Muscle layer of colon (tissue), 2 donors: ENCODE results near the gene RGP1.

Experiments used
- H3K27ac ChIP-seq: one replicate; pipeline ENCODE4 v1.7.0; 2013; ENCODE audit warnings: low read depth, mild to moderate bottlenecking, low read length, moderate library complexity
- H3K27me3 ChIP-seq, 2 donors: one replicate each; pipeline ENCODE4 v1.7.0; 2013; ENCODE audit warnings: low read length in 2 of 2, mild to moderate bottlenecking in 2 of 2; ENCODE audit not compliant: insufficient read depth in 2 of 2, control insufficient read depth in 1 of 2
- H3K36me3 ChIP-seq: one replicate; pipeline ENCODE4 v1.7.0; 2013; ENCODE audit warnings: mild to moderate bottlenecking, low read length; ENCODE audit not compliant: insufficient read depth
- H3K4me1 ChIP-seq: one replicate; pipeline ENCODE4 v1.7.0; 2013; ENCODE audit warnings: mild to moderate bottlenecking, low read length; ENCODE audit not compliant: insufficient read depth
- H3K4me3 ChIP-seq, 2 donors: one replicate each; pipeline ENCODE4 v1.7.0; 2013; ENCODE audit warnings: low read length in 2 of 2, low read depth in 1 of 2, mild to moderate bottlenecking in 1 of 2, moderate library complexity in 1 of 2
- H3K9ac ChIP-seq: one replicate; pipeline ENCODE4 v1.7.0; 2013; ENCODE audit warnings: low read length
- H3K9me3 ChIP-seq: one replicate; pipeline ENCODE4 v1.7.0; 2013; ENCODE audit warnings: mild to moderate bottlenecking, low read length
- donor health status: abdominal sarcoma.
- donor health status: Adenocarcinoma of cecum.

Gene RGP1

DNA sequence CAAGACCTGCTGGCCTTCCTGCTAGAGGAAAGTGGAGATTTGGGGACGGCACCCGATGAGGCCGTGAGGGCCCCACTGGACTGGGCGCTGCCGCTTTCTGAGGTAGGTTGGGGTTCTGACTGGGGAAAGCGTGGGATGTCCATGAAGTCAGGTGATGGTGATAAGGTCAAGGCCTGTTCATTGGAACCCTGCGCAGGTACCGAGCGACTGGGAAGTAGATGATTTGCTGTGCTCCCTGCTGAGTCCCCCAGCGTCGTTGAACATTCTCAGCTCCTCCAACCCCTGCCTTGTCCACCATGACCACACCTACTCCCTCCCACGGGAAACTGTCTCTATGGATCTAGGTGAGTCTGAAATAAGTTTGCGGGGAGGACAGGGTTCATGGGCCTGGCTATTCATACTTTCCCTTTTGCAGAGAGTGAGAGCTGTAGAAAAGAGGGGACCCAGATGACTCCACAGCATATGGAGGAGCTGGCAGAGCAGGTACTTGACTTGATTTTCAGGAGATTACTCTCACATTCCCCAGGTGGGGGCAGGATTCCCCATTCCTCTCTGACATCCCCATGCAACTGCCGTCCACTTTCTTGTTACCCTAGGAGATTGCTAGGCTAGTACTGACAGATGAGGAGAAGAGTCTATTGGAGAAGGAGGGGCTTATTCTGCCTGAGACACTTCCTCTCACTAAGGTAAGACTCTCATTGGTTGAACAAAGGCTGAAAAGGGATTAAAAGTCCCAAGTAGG is 16.1 kb upstream of the RGP1 start:
- H3K4me3 ChIP-seq: peak overlapping the region; percentile 60 to 92
- no peaks in the 10 kb centered on the region for H3K27me3 ChIP-seq
- peaks cover 37% of the 10 kb centered on the region for H3K36me3 ChIP-seq
- H3K4me1 ChIP-seq: peaks cover 49% of the 10 kb centered on the region
- H3K9me3 ChIP-seq: no peaks in the 10 kb centered on the region
- peak overlapping the region; percentile 95 for H3K9ac ChIP-seq
- peak overlapping the region; percentile 95 for H3K27ac ChIP-seq

DNA sequence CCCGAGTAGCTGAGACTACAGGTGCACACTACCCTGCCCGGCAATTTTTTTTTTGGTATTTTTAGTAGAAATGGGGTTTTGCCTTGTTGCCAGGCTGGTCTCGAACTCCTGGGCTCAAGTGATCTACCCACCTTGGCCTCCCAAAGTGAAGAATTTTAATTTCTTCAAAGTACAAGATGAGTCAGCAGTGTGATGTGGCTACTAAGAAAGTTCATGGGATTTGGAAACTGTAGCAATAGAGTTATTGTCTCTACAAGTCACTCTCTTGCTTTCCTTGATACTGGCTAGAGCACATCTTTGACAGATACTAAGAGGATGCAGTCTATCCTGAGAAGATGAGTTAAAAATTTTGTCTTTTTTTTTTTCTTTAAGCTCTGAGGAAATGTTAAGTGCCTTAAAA is 15.0 kb upstream of the RGP1 start:
- H3K9me3 ChIP-seq: no peaks in the 10 kb centered on the region
- H3K36me3 ChIP-seq: peaks cover 49% of the 10 kb centered on the region
- no peaks in the 10 kb centered on the region for H3K27me3 ChIP-seq
- H3K4me3 ChIP-seq: no peak overlapping the region
- no peak overlapping the region for H3K9ac ChIP-seq
- peak overlapping the region; percentile 27 for H3K27ac ChIP-seq
- peaks cover 38% of the 10 kb centered on the region for H3K4me1 ChIP-seq

GRCh38 chr9:35736201-35736633 is 12.9 kb upstream of the RGP1 start:
- no peaks in the 10 kb centered on the region for H3K27me3 ChIP-seq
- peaks cover 69% of the 10 kb centered on the region for H3K36me3 ChIP-seq
- H3K27ac ChIP-seq: peak overlapping the region; percentile 2
- no peak overlapping the region for H3K4me3 ChIP-seq
- H3K4me1 ChIP-seq: peaks cover 17% of the 10 kb centered on the region
- H3K9ac ChIP-seq: no peak overlapping the region
- no peaks in the 10 kb centered on the region for H3K9me3 ChIP-seq

- no peak overlapping the region for H3K9ac ChIP-seq
Measured at GRCh38 chr9:35737143-35737542, 11.9 kb upstream of the RGP1 start.

DNA sequence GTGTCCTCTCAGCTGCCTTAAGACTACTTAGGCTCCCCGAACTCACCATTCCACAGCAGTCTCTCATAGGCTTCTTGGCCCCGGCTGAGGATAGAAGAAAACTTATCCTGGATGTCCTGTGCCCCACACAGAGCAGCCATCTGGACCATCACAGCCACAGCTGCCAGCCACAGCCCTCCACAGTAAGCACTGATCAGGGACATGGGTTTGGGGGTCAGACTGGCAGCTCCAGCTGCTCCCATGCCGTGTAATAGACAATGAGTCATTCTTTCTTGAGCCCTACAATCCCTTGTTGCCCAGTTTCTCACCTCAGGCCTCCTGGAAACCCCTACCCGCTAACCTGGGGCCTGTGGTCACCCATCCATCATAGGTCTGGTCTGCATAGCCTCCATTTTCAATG is 10.9 kb upstream of the RGP1 start:
- Histone ChIP-seq H3K9me3 (no peaks in the 10 kb centered on the region), H3K27ac (no peak overlapping the region), H3K4me3 (no peak overlapping the region), H3K36me3 (peaks cover 87% of the 10 kb centered on the region), H3K9ac (no peak overlapping the region), H3K27me3 (no peaks in the 10 kb centered on the region), H3K4me1 (peaks cover 14% of the 10 kb centered on the region)

More at GRCh38 chr9:35737143-35737542, 11.9 kb upstream of the RGP1 start:
- H3K4me1 ChIP-seq: peaks cover 17% of the 10 kb centered on the region
- no peaks in the 10 kb centered on the region for H3K9me3 ChIP-seq
- H3K4me3 ChIP-seq: no peak overlapping the region
- H3K27ac ChIP-seq: no peak overlapping the region
- H3K27me3 ChIP-seq: no peaks in the 10 kb centered on the region
- H3K36me3 ChIP-seq: peaks cover 77% of the 10 kb centered on the region

DNA sequence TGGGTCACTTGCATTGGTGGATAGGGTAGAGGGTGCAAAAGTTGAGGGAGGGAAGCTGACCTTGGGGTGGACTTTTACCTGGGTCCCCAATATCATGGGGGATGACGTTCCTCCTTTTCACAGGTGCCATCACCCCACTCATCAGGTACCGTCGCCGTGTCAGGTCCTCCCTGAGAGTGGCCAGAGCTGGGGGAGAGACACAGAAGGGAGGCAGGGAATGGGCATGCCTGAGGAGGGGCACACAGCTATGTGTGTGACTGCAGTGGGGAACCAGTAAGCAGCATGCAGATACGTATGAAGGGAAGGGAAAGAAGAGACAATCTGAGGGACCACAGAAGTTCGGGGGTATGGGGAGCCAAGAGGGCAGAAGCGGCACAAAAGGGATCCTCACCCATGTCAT is 10.2 kb upstream of the RGP1 start:
- H3K4me3 ChIP-seq: no peak overlapping the region
- no peaks in the 10 kb centered on the region for H3K27me3 ChIP-seq
- H3K27ac ChIP-seq: no peak overlapping the region
- H3K4me1 ChIP-seq: peaks cover 6% of the 10 kb centered on the region
- peaks cover 95% of the 10 kb centered on the region for H3K36me3 ChIP-seq
- H3K9me3 ChIP-seq: no peaks in the 10 kb centered on the region
- H3K9ac ChIP-seq: no peak overlapping the region

DNA sequence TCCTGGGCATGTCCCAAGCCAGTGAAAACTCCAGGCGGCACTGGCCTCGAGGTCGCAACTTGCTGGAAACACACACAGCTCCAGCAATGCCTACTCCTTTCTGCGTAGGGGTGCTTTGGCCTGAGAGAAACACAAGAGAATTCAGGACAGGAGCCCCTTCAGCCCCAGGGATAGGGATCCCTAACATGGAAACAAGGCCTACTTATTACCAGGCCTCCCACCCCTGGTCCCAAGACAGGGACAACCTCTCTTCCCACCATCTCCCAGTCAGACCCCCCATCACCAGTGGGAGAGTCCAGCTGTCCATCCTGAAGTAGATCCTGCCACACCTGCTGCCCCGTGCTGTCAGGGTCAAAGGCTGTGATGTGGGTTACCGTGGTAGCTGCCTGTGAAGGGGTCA is 8.8 kb upstream of the RGP1 start:
- Histone ChIP-seq H3K4me3 (no peak overlapping the region), H3K36me3 (peaks cover 94% of the 10 kb centered on the region), H3K9ac (no peak overlapping the region), H3K9me3 (no peaks in the 10 kb centered on the region), H3K4me1 (no peaks in the 10 kb centered on the region), H3K27ac (no peak overlapping the region), H3K27me3 (no peaks in the 10 kb centered on the region)

DNA sequence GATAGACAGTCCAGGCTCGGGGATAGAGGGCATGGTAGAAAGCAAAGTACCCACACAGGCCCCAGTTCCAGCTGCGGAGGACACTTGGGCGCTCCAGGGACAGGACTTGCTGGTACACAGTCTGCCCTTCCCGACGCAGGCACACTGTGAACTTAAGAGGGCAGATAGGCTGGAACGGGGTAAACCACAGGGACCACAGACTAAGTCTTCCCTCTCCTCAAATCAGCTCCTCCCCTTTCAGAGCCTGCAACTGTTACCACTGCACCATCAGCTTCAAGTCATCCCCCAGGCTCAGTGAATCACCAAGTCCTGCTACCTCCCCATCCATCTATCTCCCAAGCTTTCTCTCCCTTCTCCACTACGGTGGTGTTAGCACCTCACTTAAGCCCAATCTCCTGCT is 7.3 kb upstream of the RGP1 start:
- Histone ChIP-seq H3K9ac (no peak overlapping the region), H3K27me3 (no peaks in the 10 kb centered on the region), H3K36me3 (peaks cover 83% of the 10 kb centered on the region), H3K27ac (no peak overlapping the region), H3K4me1 (peaks cover 13% of the 10 kb centered on the region), H3K9me3 (no peaks in the 10 kb centered on the region), H3K4me3 (no peak overlapping the region)

DNA sequence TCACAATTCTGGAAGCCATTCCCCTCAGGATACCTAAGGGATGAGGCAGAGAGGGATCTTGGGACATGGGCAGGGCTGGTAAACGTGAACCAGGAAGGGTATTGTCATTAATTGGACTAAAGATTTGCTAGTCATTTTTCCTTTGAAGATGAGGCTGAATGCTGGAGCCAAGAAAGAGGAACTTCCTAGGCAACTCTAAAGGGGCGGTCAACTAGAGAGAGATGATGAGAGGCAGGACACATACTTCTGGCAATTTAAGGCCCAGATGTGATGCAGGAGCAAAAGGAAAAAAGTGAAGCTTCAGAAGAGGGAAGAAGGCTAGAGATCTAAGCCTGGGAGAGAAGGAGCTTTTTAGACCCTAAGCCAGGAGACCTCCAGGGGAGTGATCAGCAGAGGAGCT is 5.6 kb upstream of the RGP1 start:
- H3K9ac ChIP-seq: no peak overlapping the region
- H3K9me3 ChIP-seq: no peaks in the 10 kb centered on the region
- H3K4me3 ChIP-seq: no peak overlapping the region
- H3K27ac ChIP-seq: peak overlapping the region; percentile 24
- H3K36me3 ChIP-seq: peaks cover 66% of the 10 kb centered on the region
- H3K4me1 ChIP-seq: peaks cover 23% of the 10 kb centered on the region
- no peaks in the 10 kb centered on the region for H3K27me3 ChIP-seq

GRCh38 chr9:35743880-35744518 is 5.1 kb upstream of the RGP1 start:
- Histone ChIP-seq H3K9ac (no peak overlapping the region), H3K27me3 (no peaks in the 10 kb centered on the region), H3K9me3 (no peaks in the 10 kb centered on the region), H3K4me3 (no peak overlapping the region), H3K27ac (peak overlapping the region; percentile 24), H3K4me1 (peaks cover 23% of the 10 kb centered on the region), H3K36me3 (peaks cover 61% of the 10 kb centered on the region)

- H3K4me1 ChIP-seq: peaks cover 32% of the 10 kb centered on the region
- H3K27ac ChIP-seq: no peak overlapping the region
- H3K4me3 ChIP-seq: peak overlapping the region in 1 of 2 donors; percentile 48
- no peaks in the 10 kb centered on the region for H3K27me3 ChIP-seq
- peak overlapping the region; percentile 4 for H3K9ac ChIP-seq
- peaks cover 46% of the 10 kb centered on the region for H3K36me3 ChIP-seq
- no peaks in the 10 kb centered on the region for H3K9me3 ChIP-seq
Measured at GRCh38 chr9:35745569-35745968, 3.5 kb upstream of the RGP1 start.

- Histone ChIP-seq H3K9me3 (no peaks in the 10 kb centered on the region), H3K27ac (peak overlapping the region; percentile 67), H3K4me1 (peaks cover 32% of the 10 kb centered on the region), H3K9ac (peak overlapping the region; percentile 91), H3K4me3 (peak overlapping the region; percentile 91 to 94), H3K27me3 (no peaks in the 10 kb centered on the region), H3K36me3 (peaks cover 48% of the 10 kb centered on the region)
Measured at GRCh38 chr9:35746583-35746982, 2.5 kb upstream of the RGP1 start.
